K562 (cell line): ENCODE data around the gene ARL8A.

Experiments
- BCOR ChIP-seq: fragments of 450-650 bp; IDR thresholded peaks from 2 replicates; pipeline ENCODE4 v1.6.1; 2016
- DNMT1 ChIP-seq: fragments of 450-650 bp; IDR thresholded peaks from 2 replicates; pipeline ENCODE4 v1.6.1; 2016; ENCODE audit warnings: antibody characterized with exemption, mild to moderate bottlenecking
- ELF4 ChIP-seq: fragments of 450-650 bp; formaldehyde crosslinking; IDR thresholded peaks from 2 replicates; pipeline ENCODE4 v1.4.0; 2022; ENCODE audit warnings: missing genetic modification characterization
- KDM5B ChIP-seq: fragments of 200-600 bp; sonication (generic); IDR thresholded peaks from 2 replicates; pipeline ENCODE4 v1.6.1; 2012; ENCODE audit warnings: low read depth, mild to moderate bottlenecking, moderate library complexity, low read length, control low read depth, inconsistent platforms; ENCODE audit not compliant: insufficient replicate concordance
- KLF16 ChIP-seq: IDR thresholded peaks from 2 replicates; pipeline ENCODE4 v1.6.1; 2016; ENCODE audit warnings: antibody characterized with exemption
- MAFG ChIP-seq: fragments of 450-650 bp; conservative IDR thresholded peaks from 2 replicates; pipeline ENCODE4 v1.6.1; 2016; ENCODE audit warnings: missing genetic modification characterization, missing compliant biosample characterization
- SAFB2 ChIP-seq: fragments of 200-400 bp; formaldehyde crosslinking; IDR thresholded peaks from 2 replicates; pipeline ENCODE4 v1.6.1; 2018; ENCODE audit warnings: borderline replicate concordance, low read length, low read depth, moderate library complexity; ENCODE audit not compliant: severe bottlenecking
- SPI1 ChIP-seq: IDR thresholded peaks from 2 replicates; pipeline ENCODE4 v1.6.1; 2011; ENCODE audit warnings: low read depth, low read length, control low read depth, borderline replicate concordance
- SRSF1 ChIP-seq: fragments of 200-400 bp; formaldehyde crosslinking; IDR thresholded peaks from 2 replicates; pipeline ENCODE4 v1.6.1; 2017; ENCODE audit warnings: mild to moderate bottlenecking, low read depth, low read length, moderate library complexity
- ZNF445 ChIP-seq: fragments of 250-450 bp; sonication (Bioruptor Pico); IDR thresholded peaks from 2 replicates; pipeline ENCODE4 v1.4.0; 2020; ENCODE audit warnings: low read depth, mild to moderate bottlenecking, moderate library complexity
- TF ChIP-seq, protein P1 (sequence below), 3 experiments: IDR thresholded peaks in 2 of 3; conservative IDR thresholded peaks in 1 of 3; 2 replicates each; pipeline ENCODE4 v1.5.1; 2011 to 2012; ENCODE audit warnings: low read length in 3 of 3, mild to moderate bottlenecking in 3 of 3, control low read depth in 2 of 3, improper control_type of control experiment in 1 of 3, inconsistent platforms in 1 of 3, low read depth in 1 of 3, mixed read lengths in 1 of 3, moderate library complexity in 1 of 3; ENCODE audit not compliant: insufficient read depth in 2 of 3
- TF ChIP-seq, protein P2 (sequence below): fragments of 250-450 bp; sonication (Bioruptor Pico); IDR thresholded peaks from 2 replicates; pipeline ENCODE4 v1.8.0; 2021; ENCODE audit warnings: mild to moderate bottlenecking, moderate library complexity

DNA sequence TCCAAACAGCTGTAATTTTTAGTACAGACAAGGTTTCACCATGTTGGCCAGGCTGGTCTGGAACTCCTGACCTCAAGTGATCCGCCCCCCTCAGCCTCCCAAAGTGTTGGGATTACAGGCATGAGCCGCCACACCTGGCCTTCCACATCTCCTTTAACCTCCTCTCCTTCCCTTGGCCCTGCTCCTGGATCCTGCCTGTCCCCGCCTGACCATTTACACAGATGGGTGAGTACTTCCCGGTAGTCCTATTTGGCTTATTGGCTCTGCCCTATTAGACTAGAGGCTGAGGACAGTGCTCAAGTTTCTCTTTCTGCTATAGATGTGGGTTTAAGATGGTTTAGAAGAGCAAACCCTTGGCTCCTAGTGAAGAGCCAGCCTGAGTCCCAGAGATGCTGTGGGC, 8.7 kb upstream of the ARL8A start:
- TF ChIP-seq DNMT1 (no peak), SAFB2 (no peak), ZNF445 (CRISPR knock-in tag) (no peak), ELF4 (CRISPR knock-in tag) (no peak), SRSF1 (no peak), MAFG (tag) (no peak), BCOR (no peak), KLF16 (no peak), KDM5B (no peak), SPI1 (no peak)
- TF ChIP-seq, protein P1, sequence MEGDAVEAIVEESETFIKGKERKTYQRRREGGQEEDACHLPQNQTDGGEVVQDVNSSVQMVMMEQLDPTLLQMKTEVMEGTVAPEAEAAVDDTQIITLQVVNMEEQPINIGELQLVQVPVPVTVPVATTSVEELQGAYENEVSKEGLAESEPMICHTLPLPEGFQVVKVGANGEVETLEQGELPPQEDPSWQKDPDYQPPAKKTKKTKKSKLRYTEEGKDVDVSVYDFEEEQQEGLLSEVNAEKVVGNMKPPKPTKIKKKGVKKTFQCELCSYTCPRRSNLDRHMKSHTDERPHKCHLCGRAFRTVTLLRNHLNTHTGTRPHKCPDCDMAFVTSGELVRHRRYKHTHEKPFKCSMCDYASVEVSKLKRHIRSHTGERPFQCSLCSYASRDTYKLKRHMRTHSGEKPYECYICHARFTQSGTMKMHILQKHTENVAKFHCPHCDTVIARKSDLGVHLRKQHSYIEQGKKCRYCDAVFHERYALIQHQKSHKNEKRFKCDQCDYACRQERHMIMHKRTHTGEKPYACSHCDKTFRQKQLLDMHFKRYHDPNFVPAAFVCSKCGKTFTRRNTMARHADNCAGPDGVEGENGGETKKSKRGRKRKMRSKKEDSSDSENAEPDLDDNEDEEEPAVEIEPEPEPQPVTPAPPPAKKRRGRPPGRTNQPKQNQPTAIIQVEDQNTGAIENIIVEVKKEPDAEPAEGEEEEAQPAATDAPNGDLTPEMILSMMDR (IDR thresholded peaks at IDR 0.05 in 2 of 3, conservative IDR thresholded peaks at IDR 0.05 in 1 of 3; ENCODE audit: insufficient read depth in 2 of 3, low read depth in 1 of 3, low read length in 3 of 3): no peak
- TF ChIP-seq, protein P2, sequence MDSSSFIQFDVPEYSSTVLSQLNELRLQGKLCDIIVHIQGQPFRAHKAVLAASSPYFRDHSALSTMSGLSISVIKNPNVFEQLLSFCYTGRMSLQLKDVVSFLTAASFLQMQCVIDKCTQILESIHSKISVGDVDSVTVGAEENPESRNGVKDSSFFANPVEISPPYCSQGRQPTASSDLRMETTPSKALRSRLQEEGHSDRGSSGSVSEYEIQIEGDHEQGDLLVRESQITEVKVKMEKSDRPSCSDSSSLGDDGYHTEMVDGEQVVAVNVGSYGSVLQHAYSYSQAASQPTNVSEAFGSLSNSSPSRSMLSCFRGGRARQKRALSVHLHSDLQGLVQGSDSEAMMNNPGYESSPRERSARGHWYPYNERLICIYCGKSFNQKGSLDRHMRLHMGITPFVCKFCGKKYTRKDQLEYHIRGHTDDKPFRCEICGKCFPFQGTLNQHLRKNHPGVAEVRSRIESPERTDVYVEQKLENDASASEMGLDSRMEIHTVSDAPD (CRISPR knock-in tag): no peak
